Liver (tissue), 9 donors: ENCODE data around the gene NEUROD1. TPM values are rescaled to one million over a fixed set of nuclear protein-coding genes. Genes with fewer than 3 reads are reported as not detected.

Source experiments
- DNase-seq: peaks from one replicate; pipeline ENCODE4 v3.0.0-alpha.2; 2017; ENCODE audit warnings: low spot score
- H3K27ac ChIP-seq, 2 donors: one replicate each; pipeline ENCODE4 v1.7.0; 2013; ENCODE audit warnings: inconsistent platforms in 2 of 2, low read length in 2 of 2, control low read depth in 1 of 2, low read depth in 1 of 2, mild to moderate bottlenecking in 1 of 2
- H3K27me3 ChIP-seq, 4 donors: one replicate each; pipeline versions ENCODE4 v1.6.1 to v1.7.0; 2013; ENCODE audit warnings: low read length in 3 of 4, inconsistent platforms in 1 of 4, mild to moderate bottlenecking in 1 of 4, moderate library complexity in 1 of 4; ENCODE audit not compliant: control insufficient read depth in 4 of 4, insufficient read depth in 4 of 4
- H3K36me3 ChIP-seq, 4 donors: one replicate each; pipeline versions ENCODE4 v1.6.1 to v1.7.0; 2013; ENCODE audit warnings: low read length in 3 of 4, mild to moderate bottlenecking in 3 of 4, low read depth in 1 of 4, moderate library complexity in 1 of 4; ENCODE audit not compliant: control insufficient read depth in 4 of 4, insufficient read depth in 3 of 4
- H3K4me1 ChIP-seq, 4 donors: one replicate each; pipeline versions ENCODE4 v1.6.1 to v1.7.0; 2013; ENCODE audit warnings: low read length in 3 of 4, mild to moderate bottlenecking in 3 of 4, moderate library complexity in 1 of 4; ENCODE audit not compliant: control insufficient read depth in 4 of 4, insufficient read depth in 4 of 4
- H3K4me3 ChIP-seq, 3 donors: one replicate each; pipeline versions ENCODE4 v1.6.1 to v1.7.0; 2013; ENCODE audit warnings: low read length in 3 of 3, control low read depth in 1 of 3, low read depth in 1 of 3, mild to moderate bottlenecking in 1 of 3
- H3K9ac ChIP-seq, 2 donors: one replicate each; pipeline ENCODE4 v1.7.0; 2013; ENCODE audit warnings: low read length in 2 of 2, mild to moderate bottlenecking in 2 of 2, moderate library complexity in 2 of 2, control low read depth in 1 of 2, low read depth in 1 of 2
- H3K9me3 ChIP-seq, 4 donors: one replicate each; pipeline versions ENCODE4 v1.6.1 to v1.7.0; 2013; ENCODE audit warnings: low read length in 3 of 4; ENCODE audit not compliant: control insufficient read depth in 4 of 4
- ATF3 ChIP-seq: IDR thresholded peaks from 2 replicates; pipeline ENCODE4 v1.6.1; 2016; ENCODE audit warnings: antibody characterized with exemption
- CTCF ChIP-seq: fragments of 150-350 bp; IDR thresholded peaks from 2 replicates; pipeline ENCODE4 v1.5.1; 2017; ENCODE audit warnings: improper control_type of control experiment, low read depth, low read length; ENCODE audit not compliant: missing input control
- EGR1 ChIP-seq, 2 donors: IDR thresholded peaks; 2 replicates each; pipeline ENCODE4 v1.6.1; 2016 to 2018; ENCODE audit warnings: antibody characterized with exemption in 2 of 2, low read depth in 2 of 2
- FOXA1 ChIP-seq: IDR thresholded peaks from 2 replicates; pipeline ENCODE4 v1.6.1; 2016; ENCODE audit warnings: antibody characterized with exemption
- FOXA2 ChIP-seq: IDR thresholded peaks from 2 replicates; pipeline ENCODE4 v1.6.1; 2016; ENCODE audit warnings: antibody characterized with exemption
- GABPA ChIP-seq, 2 donors: IDR thresholded peaks in 1 of 2; conservative IDR thresholded peaks in 1 of 2; 2 replicates each; pipeline ENCODE4 v1.6.1; 2016; ENCODE audit warnings: antibody characterized with exemption in 2 of 2, mild to moderate bottlenecking in 1 of 2, moderate library complexity in 1 of 2
- HNF4A ChIP-seq, 2 donors: conservative IDR thresholded peaks; 2 replicates each; pipeline ENCODE4 v1.6.1; 2016; ENCODE audit warnings: antibody characterized with exemption in 2 of 2, mild to moderate bottlenecking in 2 of 2
- HNF4G ChIP-seq: IDR thresholded peaks from 2 replicates; pipeline ENCODE4 v1.6.1; 2016; ENCODE audit warnings: antibody characterized with exemption
- MAX ChIP-seq: IDR thresholded peaks from 2 replicates; pipeline ENCODE4 v1.6.1; 2016; ENCODE audit warnings: antibody characterized with exemption
- NR2F2 ChIP-seq: IDR thresholded peaks from 2 replicates; pipeline ENCODE4 v1.6.1; 2016; ENCODE audit warnings: antibody characterized with exemption
- RXRA ChIP-seq, 2 donors: IDR thresholded peaks; 2 replicates each; pipeline ENCODE4 v1.6.1; 2017 to 2018; ENCODE audit warnings: antibody characterized with exemption in 2 of 2, mild to moderate bottlenecking in 1 of 2
- TAF1 ChIP-seq: conservative IDR thresholded peaks from 2 replicates; pipeline ENCODE4 v1.6.1; 2016; ENCODE audit warnings: antibody characterized with exemption, mild to moderate bottlenecking
- YY1 ChIP-seq: IDR thresholded peaks from 2 replicates; pipeline ENCODE4 v1.6.1; 2016; ENCODE audit warnings: antibody characterized with exemption, mild to moderate bottlenecking
- ZBTB33 ChIP-seq: IDR thresholded peaks from 2 replicates; pipeline ENCODE4 v1.6.1; 2016; ENCODE audit warnings: antibody characterized with exemption
- WGBS: extraction: QIAGEN DNeasy Blood & Tissue Kit; methylation state at CpG from one replicate; pipeline ENCODE4 v1.1.7; 2013; 5-methylcytosine and 5-hydroxymethylcytosine counted together
- polyA plus RNA-seq, 2 donors: library from polyadenylated mRNA; stranded (reverse) in 1 of 2; unstranded in 1 of 2; fragments of 200-250 nt in 1 of 2; fragments of >200 nt in 1 of 2; fragmentation: Nextera tagmentation in 1 of 2; extraction: Ambion mirVana in 1 of 2; gene quantifications; one replicate each; pipeline versions ENCODE4 v1.2.1 to v1.2.3, GENCODE V29; 2013 to 2015
- total RNA-seq, 2 donors: library from RNA; depleted of rRNA; stranded (reverse); fragments of >200 nt; gene quantifications; one replicate each; pipeline ENCODE4 v1.2.3, GENCODE V29; 2014
- donor health status: healthy.
- donor health status: healthy.
- donor health status: healthy.
- donor health status: healthy.
- donor health status: healthy.

Gene NEUROD1
- total and polyA plus RNA-seq, 4 donors = not detected

- no peaks in the 10 kb centered on the region for H3K36me3 ChIP-seq
- peaks cover 0 to 2% (median 0%) of the 10 kb centered on the region in 4 donors for H3K27me3 ChIP-seq
- H3K9ac ChIP-seq = no peak overlapping the region
- H3K9me3 ChIP-seq = peaks cover 0 to 1% (median 0%) of the 10 kb centered on the region in 4 donors
- no peaks in the 10 kb centered on the region for H3K4me1 ChIP-seq
- no peak overlapping the region for H3K27ac ChIP-seq
- no peak for DNase-seq
- TF ChIP-seq MAX = no peak
- TF ChIP-seq GABPA (IDR thresholded peaks at IDR 0.05 in 1 of 2, conservative IDR thresholded peaks at IDR 0.05 in 1 of 2) = no peak
- no peak for TF ChIP-seq EGR1 (IDR thresholded peaks at IDR 0.05; ENCODE audit: low read depth in 2 of 2)
- TF ChIP-seq NR2F2 = no peak
- no peak for TF ChIP-seq ZBTB33
- TF ChIP-seq FOXA1 = no peak
- TF ChIP-seq RXRA (IDR thresholded peaks at IDR 0.05) = no peak
- no peak for TF ChIP-seq TAF1
- no peak for TF ChIP-seq CTCF
- TF ChIP-seq HNF4G = no peak
- no peak for TF ChIP-seq FOXA2
- no peak for TF ChIP-seq HNF4A (conservative IDR thresholded peaks at IDR 0.05)
- TF ChIP-seq YY1 = no peak
- no peak overlapping the region for H3K4me3 ChIP-seq
Measured at GRCh38 chr2:181672255-181673008, 7.9 kb downstream of the NEUROD1 start.

- no peaks in the 10 kb centered on the region for H3K36me3 ChIP-seq
- no peak overlapping the region for H3K9ac ChIP-seq
- H3K9me3 ChIP-seq = peaks cover 0 to 3% (median under 1%) of the 10 kb centered on the region in 4 donors
- DNase-seq = no peak
- H3K4me1 ChIP-seq = no peaks in the 10 kb centered on the region
- H3K4me3 ChIP-seq = no peak overlapping the region
- 85% methylated on average over 1 of the region's 1 CpG for WGBS
- TF ChIP-seq ZBTB33 (no peak), EGR1 (IDR thresholded peaks at IDR 0.05; ENCODE audit: low read depth in 2 of 2) (no peak), CTCF (no peak), ATF3 (no peak)
- H3K27me3 ChIP-seq = peaks cover 0 to 2% (median 0%) of the 10 kb centered on the region in 4 donors
- no peak overlapping the region for H3K27ac ChIP-seq
Measured at GRCh38 chr2:181670632-181671031, 9.7 kb downstream of the NEUROD1 start.
